Uterus (tissue), 4 donors: ENCODE results near the gene WBP1L. TPM values are rescaled to one million over a fixed set of nuclear protein-coding genes. Genes with fewer than 3 reads are reported as not detected.

Experiments
- DNase-seq, 2 donors: peaks; one replicate each; pipeline ENCODE4 v3.0.0-alpha.2; 2019 to 2020
- H3K27ac ChIP-seq, 2 donors: fragments of 200-600 bp; sonication (generic); 1 replicate in 1 of 2; 2 replicates in 1 of 2; pipeline ENCODE4 v1.5.1; 2016 to 2018
- H3K27me3 ChIP-seq, 2 donors: fragments of 200-600 bp; sonication (generic); one replicate each; pipeline ENCODE4 v1.5.1; 2018 to 2019; ENCODE audit warnings: control low read depth in 1 of 2
- H3K36me3 ChIP-seq, 2 donors: fragments of 200-600 bp; sonication (generic); one replicate each; pipeline ENCODE4 v1.5.1; 2019; ENCODE audit warnings: control low read depth in 1 of 2
- H3K4me1 ChIP-seq, 2 donors: fragments of 200-600 bp; sonication (generic); one replicate each; pipeline ENCODE4 v1.5.1; 2018 to 2019; ENCODE audit warnings: control low read depth in 1 of 2
- H3K4me3 ChIP-seq, 2 donors: fragments of 200-600 bp; sonication (generic); 1 replicate in 1 of 2; 2 replicates in 1 of 2; pipeline ENCODE4 v1.5.1; 2018 to 2019; ENCODE audit warnings: mild to moderate bottlenecking in 1 of 2
- H3K9me3 ChIP-seq, 2 donors: fragments of 200-600 bp; sonication (generic); one replicate each; pipeline ENCODE4 v1.5.1; 2019; ENCODE audit warnings: control low read depth in 1 of 2
- CTCF ChIP-seq, 4 experiments: fragments of 200-600 bp in 2 of 4; fragments of 450-650 bp in 2 of 4; sonication (generic) in 2 of 4; IDR thresholded peaks; one replicate each; pipeline ENCODE4 v1.5.1; 2016 to 2019; ENCODE audit warnings: antibody characterized with exemption in 4 of 4, mild to moderate bottlenecking in 2 of 4, moderate library complexity in 1 of 4
- POLR2A ChIP-seq, 2 donors: fragments of 450-650 bp; IDR thresholded peaks; one replicate each; pipeline ENCODE4 v1.6.1; 2016; ENCODE audit warnings: antibody characterized with exemption in 2 of 2, mild to moderate bottlenecking in 1 of 2, moderate library complexity in 1 of 2
- intact Hi-C: fragments of 100-400 bp; cut with DNase I; formaldehyde crosslinking; loops from one replicate; pipeline ENCODE4 v1.15.1; 2023; ENCODE audit warnings: low total_unique reads
- total RNA-seq, 4 donors: library from RNA; depleted of rRNA in 3 of 4; stranded (reverse); fragments of >200 nt in 3 of 4; gene quantifications; one replicate each; pipeline versions ENCODE4 v1.1.0 to v1.2.4, GENCODE V29; 2014 to 2023
- donor health status: DM: yes; HTN: yes; CAD: no.

WBP1L gene
- total RNA-seq, 4 donors from 2014 or later: 27.4 to 79.2 (median 55.3) TPM

- peak; percentile 62 to 70 for DNase-seq
- peaks cover 0 to 25% of the 10 kb centered on the region in 2 donors for H3K4me1 ChIP-seq
Observed at GRCh38 chr10:102802920-102803534, 59.3 kb downstream of the WBP1L start.

GRCh38 chr10:102804382-102805055 lies 60.8 kb downstream of the WBP1L start:
- Histone ChIP-seq H3K27ac (peak overlapping the region in 1 of 2 donors; percentile 90), H3K9me3 (no peaks in the 10 kb centered on the region), H3K36me3 (no peaks in the 10 kb centered on the region), H3K4me3 (no peak overlapping the region), H3K4me1 (peaks cover 0 to 25% of the 10 kb centered on the region in 2 donors), H3K27me3 (no peaks in the 10 kb centered on the region)
- intact Hi-C loops: no loop called here
- no peak for DNase-seq
- TF ChIP-seq POLR2A (IDR thresholded peaks at IDR 0.05): no peak
- TF ChIP-seq CTCF (IDR thresholded peaks at IDR 0.05): no peak

More at GRCh38 chr10:102802920-102803534, 59.3 kb downstream of the WBP1L start:
- intact Hi-C loops: no loop called here
- H3K27me3 ChIP-seq: no peaks in the 10 kb centered on the region
- TF ChIP-seq POLR2A (IDR thresholded peaks at IDR 0.05) (no peak), CTCF (IDR thresholded peaks at IDR 0.05) (no peak)
- peak overlapping the region; percentile 80 to 90 for H3K27ac ChIP-seq
- H3K4me3 ChIP-seq: no peak overlapping the region
- no peaks in the 10 kb centered on the region for H3K9me3 ChIP-seq
- no peaks in the 10 kb centered on the region for H3K36me3 ChIP-seq

GRCh38 chr10:102808380-102808779 lies 64.6 kb downstream of the WBP1L start:
- DNase-seq: no peak
- Histone ChIP-seq H3K4me1 (peaks cover 0 to 7% of the 10 kb centered on the region in 2 donors), H3K9me3 (no peaks in the 10 kb centered on the region), H3K36me3 (no peaks in the 10 kb centered on the region), H3K4me3 (no peak overlapping the region), H3K27ac (no peak overlapping the region), H3K27me3 (no peaks in the 10 kb centered on the region)
- no peak for TF ChIP-seq POLR2A (IDR thresholded peaks at IDR 0.05)
- no peak for TF ChIP-seq CTCF (IDR thresholded peaks at IDR 0.05)
- intact Hi-C loops: no loop called here

GRCh38 chr10:102811346-102811745 lies 67.6 kb downstream of the WBP1L start:
- Histone ChIP-seq H3K36me3 (no peaks in the 10 kb centered on the region), H3K9me3 (no peaks in the 10 kb centered on the region), H3K27ac (no peak overlapping the region), H3K4me1 (peaks cover 0 to 12% of the 10 kb centered on the region in 2 donors), H3K27me3 (no peaks in the 10 kb centered on the region), H3K4me3 (no peak overlapping the region)
- DNase-seq: no peak
- intact Hi-C loops: no loop called here
- TF ChIP-seq POLR2A (IDR thresholded peaks at IDR 0.05) (no peak), CTCF (IDR thresholded peaks at IDR 0.05) (no peak)

GRCh38 chr10:102812231-102812876 lies 68.6 kb downstream of the WBP1L start:
- Histone ChIP-seq H3K4me3 (no peak overlapping the region), H3K9me3 (no peaks in the 10 kb centered on the region), H3K27me3 (no peaks in the 10 kb centered on the region), H3K4me1 (peaks cover 0 to 12% of the 10 kb centered on the region in 2 donors), H3K27ac (peak overlapping the region in 1 of 2 donors; percentile 54), H3K36me3 (no peaks in the 10 kb centered on the region)
- TF ChIP-seq POLR2A (IDR thresholded peaks at IDR 0.05) (no peak), CTCF (IDR thresholded peaks at IDR 0.05) (no peak)
- no peak for DNase-seq
- intact Hi-C loops: no loop called here
